Stimulated activated CD4-positive, alpha-beta T cell treated with anti-CD3 and anti-CD28 coated beads, TNF-alpha, amount 100 ng/mL, for 48 hours (primary cell): ENCODE data around the gene NSUN6.

ENCODE experiments used
- DNase-seq, 3 donors: peaks; one replicate each; pipeline ENCODE4 v3.0.0-alpha.2; 2020; ENCODE audit warnings: low read depth in 3 of 3

NSUN6 gene

GRCh38 chr10:18563003-18563726, 88.2 kb downstream of the NSUN6 start:
- DNase-seq = no peak

GRCh38 chr10:18561861-18562551, 89.4 kb downstream of the NSUN6 start:
- no peak for DNase-seq

GRCh38 chr10:18557960-18558359, 93.4 kb downstream of the NSUN6 start:
- no peak for DNase-seq

- no peak for DNase-seq
Measured at GRCh38 chr10:18556522-18557147, 94.8 kb downstream of the NSUN6 start.

- DNase-seq = no peak
Measured at GRCh38 chr10:18554479-18554878, 96.9 kb downstream of the NSUN6 start.

GRCh38 chr10:18551473-18551872, 99.9 kb downstream of the NSUN6 start:
- no peak for DNase-seq

- DNase-seq = no peak
Measured at GRCh38 chr10:18549105-18549504, 102.3 kb downstream of the NSUN6 start.

- DNase-seq = no peak
Measured at GRCh38 chr10:18545621-18546305, 105.6 kb downstream of the NSUN6 start.

GRCh38 chr10:18542832-18543231, 108.6 kb downstream of the NSUN6 start:
- no peak for DNase-seq

GRCh38 chr10:18540195-18540594, 111.2 kb downstream of the NSUN6 start:
- DNase-seq = no peak

- no peak for DNase-seq
Measured at GRCh38 chr10:18539335-18539734, 112.1 kb downstream of the NSUN6 start.

GRCh38 chr10:18533896-18534295, 117.5 kb downstream of the NSUN6 start:
- no peak for DNase-seq

GRCh38 chr10:18532881-18533535, 118.4 kb downstream of the NSUN6 start:
- no peak for DNase-seq

- DNase-seq = no peak
Measured at GRCh38 chr10:18528292-18528691, 123.1 kb downstream of the NSUN6 start.

GRCh38 chr10:18527687-18528086, 123.7 kb downstream of the NSUN6 start:
- DNase-seq = no peak

GRCh38 chr10:18523858-18524257, 127.5 kb downstream of the NSUN6 start:
- no peak for DNase-seq

- DNase-seq = no peak
Measured at GRCh38 chr10:18523025-18523424, 128.4 kb downstream of the NSUN6 start.

GRCh38 chr10:18516851-18517250, 134.5 kb downstream of the NSUN6 start:
- no peak for DNase-seq

GRCh38 chr10:18514537-18514936, 136.8 kb downstream of the NSUN6 start:
- no peak for DNase-seq

- no peak for DNase-seq
Measured at GRCh38 chr10:18508587-18508986, 142.8 kb downstream of the NSUN6 start.

- DNase-seq = no peak
Measured at GRCh38 chr10:18505456-18506118, 145.8 kb downstream of the NSUN6 start.
